ENCODE measurements around the gene PFN2. TPM values are rescaled to one million over a fixed set of nuclear protein-coding genes. Genes with fewer than 3 reads are reported as not detected.

The PFN2 gene
- total RNA-seq, 1 donor from 2014 or later: 0.47 TPM

DNA sequence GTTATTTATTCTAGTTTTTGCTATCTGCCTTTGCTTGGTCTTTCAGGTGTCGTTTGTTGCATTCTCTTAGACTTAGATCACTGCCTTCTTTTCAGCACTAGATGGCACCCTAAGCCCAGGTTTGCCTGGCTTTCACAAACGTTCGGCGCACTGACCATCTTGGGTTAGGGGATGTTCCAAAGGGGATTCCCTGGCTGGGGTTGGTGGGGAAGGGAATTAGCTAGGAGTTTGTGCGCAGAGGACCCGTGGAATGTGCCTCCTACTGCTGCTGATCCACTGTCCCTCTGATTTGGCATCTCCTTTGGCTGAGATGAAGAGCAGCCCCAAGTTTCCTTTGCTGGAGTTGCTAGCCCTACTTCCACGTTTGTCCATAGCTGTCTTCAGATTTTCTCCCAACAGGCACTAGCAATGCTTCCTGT is 33.9 kb downstream of the PFN2 start:
- no peak overlapping the region for H3K4me3 Mint-ChIP-seq
- intact Hi-C loops (cut with micrococcal nuclease): loop anchor here (1.0 to 10.0 kb wide), 4 partner anchors 30 to 558 kb away; no protein-coding TSS in a partner anchor
- no peak overlapping the region for H3K27ac Mint-ChIP-seq
- no peak for DNase-seq (ENCODE audit: low spot score)
- no peaks in the 10 kb centered on the region for H3K27me3 Mint-ChIP-seq (ENCODE audit: insufficient read depth)
- peaks cover 6% of the 10 kb centered on the region for H3K9me3 Mint-ChIP-seq
- peaks cover 7% of the 10 kb centered on the region for H3K4me1 Mint-ChIP-seq (ENCODE audit: low read depth)
- peaks cover 8% of the 10 kb centered on the region for H3K36me3 Mint-ChIP-seq (ENCODE audit: low read depth)

DNA sequence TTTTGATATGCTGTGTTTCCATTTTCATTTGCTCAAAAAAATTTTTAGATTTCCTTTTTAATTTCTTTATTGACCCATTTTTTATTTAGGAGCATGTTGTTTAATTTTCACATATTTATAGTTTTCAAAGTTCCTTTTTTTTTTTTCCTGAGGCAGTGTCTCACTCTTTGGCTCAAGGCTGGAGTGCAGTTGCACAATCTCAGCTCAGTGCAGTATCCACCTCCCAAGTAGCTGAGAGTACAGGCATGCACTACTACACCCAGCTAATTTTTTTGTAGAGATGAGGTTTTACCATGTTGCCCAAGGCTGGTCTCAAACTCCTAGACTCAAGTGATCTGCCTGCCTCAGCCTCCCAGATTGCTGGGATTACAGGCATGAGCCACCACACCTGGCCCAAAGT is 36.2 kb downstream of the PFN2 start:
- no peak overlapping the region for H3K4me3 Mint-ChIP-seq
- peaks cover 7% of the 10 kb centered on the region for H3K4me1 Mint-ChIP-seq (ENCODE audit: low read depth)
- H3K27me3 Mint-ChIP-seq (ENCODE audit: insufficient read depth): no peaks in the 10 kb centered on the region
- peaks cover 7% of the 10 kb centered on the region for H3K9me3 Mint-ChIP-seq
- intact Hi-C loops (cut with micrococcal nuclease): loop anchor here (10.0 kb wide), 1 partner anchor 560 kb away; no protein-coding TSS in a partner anchor
- no peak for DNase-seq (ENCODE audit: low spot score)
- peaks cover 11% of the 10 kb centered on the region for H3K36me3 Mint-ChIP-seq (ENCODE audit: low read depth)
- H3K27ac Mint-ChIP-seq: no peak overlapping the region

DNA sequence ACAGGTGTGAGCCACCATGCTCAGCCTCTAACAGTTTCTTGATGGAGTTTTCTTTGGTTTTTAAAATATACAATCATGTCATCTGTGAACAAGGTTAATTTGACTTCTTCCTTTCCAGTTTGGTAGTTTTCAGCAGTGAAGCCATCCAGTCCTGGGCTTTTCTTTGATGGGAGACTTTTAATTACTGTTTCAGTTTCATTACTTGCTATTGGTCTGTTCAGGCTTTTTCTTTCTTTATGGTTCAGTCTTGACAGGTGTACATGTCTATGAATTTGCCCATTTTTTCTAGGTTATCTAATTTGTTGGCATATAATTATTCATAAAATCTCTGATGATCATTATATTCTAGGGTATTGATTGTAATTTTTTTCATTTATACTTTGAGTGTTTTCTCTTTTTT is 36.8 kb downstream of the PFN2 start:
- Mint-ChIP-seq H3K4me3 (no peak overlapping the region), H3K36me3 (ENCODE audit: low read depth) (peaks cover 11% of the 10 kb centered on the region), H3K27me3 (ENCODE audit: insufficient read depth) (no peaks in the 10 kb centered on the region), H3K27ac (no peak overlapping the region), H3K4me1 (ENCODE audit: low read depth) (peaks cover 7% of the 10 kb centered on the region), H3K9me3 (peaks cover 7% of the 10 kb centered on the region)
- DNase-seq (ENCODE audit: low spot score): no peak
- intact Hi-C loops (cut with micrococcal nuclease): loop anchor here (10.0 kb wide), 1 partner anchor 561 kb away; no protein-coding TSS in a partner anchor

DNA sequence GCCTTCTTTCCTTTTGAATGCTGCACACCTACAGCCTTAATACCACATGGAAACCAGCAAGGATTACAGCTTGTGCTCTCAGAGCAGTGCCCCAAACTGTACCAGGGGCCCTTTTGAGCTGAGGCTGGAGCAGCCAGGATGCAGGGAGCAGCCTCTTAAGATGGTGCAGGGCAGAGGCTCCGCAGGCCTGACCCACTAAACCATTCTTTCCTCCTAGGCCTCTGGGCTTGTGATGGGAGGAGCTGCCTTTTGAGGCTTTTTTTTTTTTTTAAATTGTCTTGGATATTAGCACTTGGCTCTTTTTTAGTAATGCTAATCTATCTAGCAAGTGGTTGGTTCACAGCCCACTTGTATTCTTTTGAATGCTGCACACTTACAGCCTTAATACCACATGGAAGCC is 37.7 kb downstream of the PFN2 start:
- peaks cover 11% of the 10 kb centered on the region for H3K36me3 Mint-ChIP-seq (ENCODE audit: low read depth)
- H3K27me3 Mint-ChIP-seq (ENCODE audit: insufficient read depth): no peaks in the 10 kb centered on the region
- no peak overlapping the region for H3K27ac Mint-ChIP-seq
- no peak overlapping the region for H3K4me3 Mint-ChIP-seq
- intact Hi-C loops (cut with micrococcal nuclease): loop anchor here (10.0 kb wide), 1 partner anchor 562 kb away; no protein-coding TSS in a partner anchor
- no peak for DNase-seq (ENCODE audit: low spot score)
- H3K9me3 Mint-ChIP-seq: peaks cover 7% of the 10 kb centered on the region
- H3K4me1 Mint-ChIP-seq (ENCODE audit: low read depth): peaks cover 7% of the 10 kb centered on the region

DNA sequence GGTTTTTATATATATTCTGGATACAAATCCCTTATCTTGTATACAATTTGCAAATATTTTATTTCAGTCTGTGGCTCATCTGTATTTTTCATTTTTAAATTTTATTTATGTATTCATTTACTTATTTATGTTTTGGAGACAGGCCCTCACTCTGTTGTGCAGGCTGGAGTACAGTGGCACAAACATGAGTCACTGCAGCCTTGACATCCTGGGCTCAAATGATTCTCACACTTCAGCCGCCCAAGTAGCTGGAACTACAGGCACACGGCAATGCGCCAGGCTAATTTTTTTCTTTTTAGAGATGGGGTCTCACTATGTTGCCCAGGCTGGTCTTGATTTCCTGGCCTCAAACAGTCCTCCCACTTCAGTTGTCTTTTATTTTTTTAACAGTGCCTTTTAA is 50.6 kb downstream of the PFN2 start:
- intact Hi-C loops (cut with micrococcal nuclease): no loop called here
- Mint-ChIP-seq H3K36me3 (ENCODE audit: low read depth) (peaks cover 24% of the 10 kb centered on the region), H3K4me3 (no peak overlapping the region), H3K9me3 (no peaks in the 10 kb centered on the region), H3K27me3 (ENCODE audit: insufficient read depth) (no peaks in the 10 kb centered on the region), H3K4me1 (ENCODE audit: low read depth) (no peaks in the 10 kb centered on the region), H3K27ac (no peak overlapping the region)
- no peak for DNase-seq (ENCODE audit: low spot score)

DNA sequence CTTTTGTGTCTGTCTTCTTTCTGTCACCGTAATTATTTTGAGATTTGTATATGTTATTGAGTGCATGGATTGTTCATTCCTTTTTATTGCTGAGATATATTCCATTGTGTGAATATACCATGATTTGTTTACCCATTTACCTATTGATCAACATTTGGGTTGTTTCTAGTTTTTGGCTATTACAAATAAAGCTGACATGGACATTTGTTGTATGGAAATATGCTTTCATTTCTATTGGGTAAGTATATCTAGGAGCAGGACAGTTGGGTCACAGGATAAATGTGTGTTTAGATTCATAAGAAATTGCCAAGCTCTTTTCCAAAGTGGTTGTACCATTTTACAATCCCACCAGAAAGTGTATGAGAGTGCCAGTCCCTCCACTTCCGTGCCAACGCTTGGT is 51.2 kb downstream of the PFN2 start:
- Mint-ChIP-seq H3K27me3 (ENCODE audit: insufficient read depth) (no peaks in the 10 kb centered on the region), H3K27ac (no peak overlapping the region), H3K36me3 (ENCODE audit: low read depth) (peaks cover 25% of the 10 kb centered on the region), H3K9me3 (no peaks in the 10 kb centered on the region), H3K4me1 (ENCODE audit: low read depth) (no peaks in the 10 kb centered on the region), H3K4me3 (no peak overlapping the region)
- DNase-seq (ENCODE audit: low spot score): no peak
- intact Hi-C loops (cut with micrococcal nuclease): no loop called here

DNA sequence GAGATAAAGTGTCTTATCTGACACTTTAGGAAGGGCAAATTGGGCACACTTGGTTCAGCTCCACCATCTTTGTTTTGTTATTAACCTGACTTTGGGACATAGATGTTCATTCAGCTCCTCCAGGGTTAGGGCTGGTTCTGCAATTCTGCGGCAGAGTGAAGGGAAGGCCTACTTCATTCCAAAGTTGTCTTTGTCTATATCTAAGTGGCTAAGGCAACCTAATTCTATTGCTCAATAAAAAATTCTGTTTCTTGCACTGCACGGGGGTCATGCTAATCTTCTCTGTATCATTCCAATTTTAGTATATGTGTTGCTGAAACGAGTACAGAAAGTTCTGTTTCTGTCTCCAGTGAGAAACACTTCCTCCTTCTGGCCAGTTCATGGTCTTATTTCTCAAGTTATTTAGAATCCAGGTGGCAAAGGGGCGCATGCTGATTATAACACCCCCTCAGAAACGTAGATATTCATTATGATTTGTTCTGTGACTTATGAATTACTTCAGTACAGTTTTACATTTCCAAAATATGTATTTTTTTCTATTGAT is 53.5 kb downstream of the PFN2 start:
- H3K9me3 Mint-ChIP-seq: no peaks in the 10 kb centered on the region
- no peaks in the 10 kb centered on the region for H3K27me3 Mint-ChIP-seq (ENCODE audit: insufficient read depth)

More for the DNA sequence above, 53.5 kb downstream of the PFN2 start:
- Mint-ChIP-seq H3K4me3 (no peak overlapping the region), H3K4me1 (ENCODE audit: low read depth) (no peaks in the 10 kb centered on the region), H3K27ac (no peak overlapping the region), H3K36me3 (ENCODE audit: low read depth) (peaks cover 24% of the 10 kb centered on the region)
- intact Hi-C loops (cut with micrococcal nuclease): no loop called here
- no peak for DNase-seq (ENCODE audit: low spot score)

Other genes with a start within 250 kb of the PFN2 start
- 44.2 and 44.8 TPM in 2 replicates for gene COMMD2, start 218.4 kb downstream of the PFN2 start, total RNA-seq
- not detected in 2 replicates for gene ANKUB1, start 178.3 kb downstream of the PFN2 start, total RNA-seq
- 41.1 and 41.6 TPM in 2 replicates for gene RNF13, start 157.7 kb downstream of the PFN2 start, total RNA-seq

All from activated T-helper 1 cell treated with anti-CD3 and anti-CD28 coated beads, Interleukin-12 subunit alpha, Interleukin-12 subunit beta, Interleukin-2, Interleukin-4 antibody, amounts not matched to agents 30 ng/mL and 10 ng/mL and 1 ng/mL, durations not matched to agents 14 hours and 24 hours and 36 hours (primary cell).